GM23338 (cell line): ENCODE measurements around the gene OLIG3. TPM values are rescaled to one million over a fixed set of nuclear protein-coding genes. Genes with fewer than 3 reads are reported as not detected.

ENCODE experiments used
- ATAC-seq: fragments of 200-7000 bp; cut with Tn5 transposase; 3 replicates; pipeline ENCODE4 v1.9.1; 2020
- DNase-seq: peaks from one replicate; pipeline ENCODE4 v3.0.0-alpha.2; 2015; ENCODE audit warnings: low spot score
- H2AFZ ChIP-seq: fragments of 200-600 bp; sonication (generic); 2 replicates; pipeline ENCODE4 v1.8.0; 2016; ENCODE audit warnings: antibody characterized with exemption, mild to moderate bottlenecking, moderate library complexity
- H3F3A ChIP-seq: fragments of 200-600 bp; sonication (generic); replicated peaks from 2 replicates; pipeline ENCODE4 v1.8.0; 2017; ENCODE audit warnings: antibody characterized with exemption, mixed run types, low read depth
- H3K27ac ChIP-seq: fragments of 200-600 bp; sonication (generic); 2 replicates; pipeline ENCODE4 v1.6.1; 2016; ENCODE audit warnings: low read depth
- H3K27me3 ChIP-seq: fragments of 200-600 bp; sonication (generic); 2 replicates; pipeline ENCODE4 v1.8.0; 2016; ENCODE audit warnings: mild to moderate bottlenecking, mixed run types, moderate library complexity; ENCODE audit not compliant: insufficient read depth
- H3K36me3 ChIP-seq: fragments of 200-600 bp; sonication (generic); 2 replicates; pipeline ENCODE4 v1.8.0; 2016; ENCODE audit warnings: mild to moderate bottlenecking; ENCODE audit not compliant: insufficient read depth
- H3K4me1 ChIP-seq: fragments of 200-600 bp; sonication (generic); 2 replicates; pipeline ENCODE4 v1.8.0; 2016; ENCODE audit warnings: mild to moderate bottlenecking, moderate library complexity; ENCODE audit not compliant: insufficient read depth
- H3K4me2 ChIP-seq: fragments of 200-600 bp; sonication (generic); 2 replicates; pipeline ENCODE4 v1.7.1; 2017; ENCODE audit warnings: mixed run types
- H3K4me3 ChIP-seq: fragments of 200-600 bp; sonication (generic); 2 replicates; pipeline ENCODE4 v1.6.1; 2016; ENCODE audit warnings: mixed run types
- H3K79me2 ChIP-seq: fragments of 200-600 bp; sonication (generic); replicated peaks from 2 replicates; pipeline ENCODE4 v1.8.0; 2017; ENCODE audit warnings: mild to moderate bottlenecking; ENCODE audit not compliant: insufficient read depth
- H3K9me2 ChIP-seq: fragments of 200-600 bp; sonication (generic); 2 replicates; pipeline ENCODE4 v1.8.0; 2017; ENCODE audit not compliant: insufficient read depth
- H4K20me1 ChIP-seq: fragments of 200-600 bp; sonication (generic); replicated peaks from 2 replicates; pipeline ENCODE4 v1.8.0; 2017; ENCODE audit warnings: mild to moderate bottlenecking; ENCODE audit not compliant: insufficient read depth
- H3K27ac Mint-ChIP-seq: 2 replicates; pipeline ENCODE4 v1.8.0; 2020; ENCODE audit warnings: inconsistent platforms, mild to moderate bottlenecking, moderate library complexity, mixed read lengths
- H3K27me3 Mint-ChIP-seq: 3 replicates; pipeline ENCODE4 v1.8.0; 2022; ENCODE audit warnings: low read depth, mild to moderate bottlenecking, moderate library complexity, mixed read lengths, inconsistent platforms; ENCODE audit not compliant: insufficient read depth, poor library complexity
- H3K36me3 Mint-ChIP-seq: 3 replicates; pipeline ENCODE4 v1.8.0; 2021; ENCODE audit warnings: low read depth, mild to moderate bottlenecking, inconsistent platforms, moderate library complexity, mixed read lengths
- H3K4me1 Mint-ChIP-seq: 3 replicates; pipeline ENCODE4 v1.8.0; 2020; ENCODE audit warnings: mild to moderate bottlenecking, inconsistent platforms, mixed read lengths
- H3K4me3 Mint-ChIP-seq: 3 replicates; pipeline ENCODE4 v1.8.0; 2021; ENCODE audit warnings: moderate library complexity, mild to moderate bottlenecking, inconsistent platforms, mixed read lengths
- H3K9me3 Mint-ChIP-seq: 3 replicates; pipeline ENCODE4 v1.8.0; 2020; ENCODE audit warnings: moderate library complexity, mild to moderate bottlenecking, inconsistent platforms, mixed read lengths
- ZNF462 ChIP-seq: fragments of 250-450 bp; sonication (Bioruptor Pico); IDR thresholded peaks from 2 replicates; pipeline ENCODE4 v1.5.0; 2020; ENCODE audit warnings: mild to moderate bottlenecking, moderate library complexity
- polyA plus RNA-seq: library from polyadenylated mRNA; unstranded; fragments of >200 nt; fragmentation: Nextera tagmentation; extraction: Ambion mirVana; gene quantifications from 2 replicates; pipeline ENCODE4 v1.2.1, GENCODE V29; 2016
- total RNA-seq: library from RNA; depleted of rRNA; stranded (reverse); fragments of >200 nt; shearing (Covaris generic); gene quantifications from 2 replicates; pipeline ENCODE4 v1.2.3, GENCODE V29; 2014
- TF ChIP-seq, protein P1 (sequence below): IDR thresholded peaks from one replicate; pipeline ENCODE4 v1.6.1; 2018; ENCODE audit warnings: antibody characterized with exemption; ENCODE audit not compliant: unreplicated experiment

The OLIG3 gene
- total and polyA plus RNA-seq, 2 experiments from 2014 or later: 0.10 to 1.1 TPM

- Mint-ChIP-seq H3K27me3 (peaks cover 14% of the 10 kb centered on the region), H3K36me3 (no peaks in the 10 kb centered on the region), H3K9me3 (peaks cover 3% of the 10 kb centered on the region; the same call in 1 of the 3 replicates), H3K4me3 (peak overlapping the region; percentile 58), H3K4me1 (peaks cover 25% of the 10 kb centered on the region), H3K27ac (no peak overlapping the region)
- Histone ChIP-seq H3K27me3 (0 out of 2 replicates have a peak, but pooled peaks cover 6% of the 10 kb centered on the region), H3F3A (no peaks in the 10 kb centered on the region; the same call in 1 of the 2 replicates), H3K79me2 (no peaks in the 10 kb centered on the region), H3K9me2 (no peaks in the 10 kb centered on the region), H3K27ac (0 out of 2 replicates have a peak overlapping the region, but pooled peaks have one; percentile 5), H3K4me3 (peak overlapping the region; percentile 30), H3K4me1 (peaks cover 28% of the 10 kb centered on the region), H3K36me3 (no peaks in the 10 kb centered on the region), H2AFZ (peak overlapping the region; percentile 66), H3K4me2 (peak overlapping the region; percentile 65), H4K20me1 (no peaks in the 10 kb centered on the region)
- TF ChIP-seq, protein P1, sequence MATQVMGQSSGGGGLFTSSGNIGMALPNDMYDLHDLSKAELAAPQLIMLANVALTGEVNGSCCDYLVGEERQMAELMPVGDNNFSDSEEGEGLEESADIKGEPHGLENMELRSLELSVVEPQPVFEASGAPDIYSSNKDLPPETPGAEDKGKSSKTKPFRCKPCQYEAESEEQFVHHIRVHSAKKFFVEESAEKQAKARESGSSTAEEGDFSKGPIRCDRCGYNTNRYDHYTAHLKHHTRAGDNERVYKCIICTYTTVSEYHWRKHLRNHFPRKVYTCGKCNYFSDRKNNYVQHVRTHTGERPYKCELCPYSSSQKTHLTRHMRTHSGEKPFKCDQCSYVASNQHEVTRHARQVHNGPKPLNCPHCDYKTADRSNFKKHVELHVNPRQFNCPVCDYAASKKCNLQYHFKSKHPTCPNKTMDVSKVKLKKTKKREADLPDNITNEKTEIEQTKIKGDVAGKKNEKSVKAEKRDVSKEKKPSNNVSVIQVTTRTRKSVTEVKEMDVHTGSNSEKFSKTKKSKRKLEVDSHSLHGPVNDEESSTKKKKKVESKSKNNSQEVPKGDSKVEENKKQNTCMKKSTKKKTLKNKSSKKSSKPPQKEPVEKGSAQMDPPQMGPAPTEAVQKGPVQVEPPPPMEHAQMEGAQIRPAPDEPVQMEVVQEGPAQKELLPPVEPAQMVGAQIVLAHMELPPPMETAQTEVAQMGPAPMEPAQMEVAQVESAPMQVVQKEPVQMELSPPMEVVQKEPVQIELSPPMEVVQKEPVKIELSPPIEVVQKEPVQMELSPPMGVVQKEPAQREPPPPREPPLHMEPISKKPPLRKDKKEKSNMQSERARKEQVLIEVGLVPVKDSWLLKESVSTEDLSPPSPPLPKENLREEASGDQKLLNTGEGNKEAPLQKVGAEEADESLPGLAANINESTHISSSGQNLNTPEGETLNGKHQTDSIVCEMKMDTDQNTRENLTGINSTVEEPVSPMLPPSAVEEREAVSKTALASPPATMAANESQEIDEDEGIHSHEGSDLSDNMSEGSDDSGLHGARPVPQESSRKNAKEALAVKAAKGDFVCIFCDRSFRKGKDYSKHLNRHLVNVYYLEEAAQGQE: peak; percentile 52
- TF ChIP-seq ZNF462 (CRISPR knock-in tag): no peak
- ATAC-seq (peak; percentile 89), DNase-seq (peak; percentile 64)
Observed at GRCh38 chr6:137512757-137513605, 18.8 kb upstream of the OLIG3 start.
